ENCODE measurements around the gene SYP.

- TF ChIP-seq CREB1 (IDR thresholded peaks at IDR 0.05) (no peak), CREB1 (CRISPR knock-in tag; IDR thresholded peaks at IDR 0.05) (no peak), POLR2A (conservative IDR thresholded peaks at IDR 0.05) (no peak), TRIM24 (IDR thresholded peaks at IDR 0.05) (no peak), MAFK (IDR thresholded peaks at IDR 0.05; ENCODE audit: low read length) (no peak), CBFB (CRISPR knock-in tag; IDR thresholded peaks at IDR 0.05) (no peak), TCF7L2 (IDR thresholded peaks at IDR 0.05; ENCODE audit: low read depth, low read length) (no peak), POLR2AphosphoS5 (IDR thresholded peaks at IDR 0.05; ENCODE audit: control insufficient read depth, insufficient read depth, low read depth, low read length) (no peak)
- TF ChIP-seq, protein P1, sequence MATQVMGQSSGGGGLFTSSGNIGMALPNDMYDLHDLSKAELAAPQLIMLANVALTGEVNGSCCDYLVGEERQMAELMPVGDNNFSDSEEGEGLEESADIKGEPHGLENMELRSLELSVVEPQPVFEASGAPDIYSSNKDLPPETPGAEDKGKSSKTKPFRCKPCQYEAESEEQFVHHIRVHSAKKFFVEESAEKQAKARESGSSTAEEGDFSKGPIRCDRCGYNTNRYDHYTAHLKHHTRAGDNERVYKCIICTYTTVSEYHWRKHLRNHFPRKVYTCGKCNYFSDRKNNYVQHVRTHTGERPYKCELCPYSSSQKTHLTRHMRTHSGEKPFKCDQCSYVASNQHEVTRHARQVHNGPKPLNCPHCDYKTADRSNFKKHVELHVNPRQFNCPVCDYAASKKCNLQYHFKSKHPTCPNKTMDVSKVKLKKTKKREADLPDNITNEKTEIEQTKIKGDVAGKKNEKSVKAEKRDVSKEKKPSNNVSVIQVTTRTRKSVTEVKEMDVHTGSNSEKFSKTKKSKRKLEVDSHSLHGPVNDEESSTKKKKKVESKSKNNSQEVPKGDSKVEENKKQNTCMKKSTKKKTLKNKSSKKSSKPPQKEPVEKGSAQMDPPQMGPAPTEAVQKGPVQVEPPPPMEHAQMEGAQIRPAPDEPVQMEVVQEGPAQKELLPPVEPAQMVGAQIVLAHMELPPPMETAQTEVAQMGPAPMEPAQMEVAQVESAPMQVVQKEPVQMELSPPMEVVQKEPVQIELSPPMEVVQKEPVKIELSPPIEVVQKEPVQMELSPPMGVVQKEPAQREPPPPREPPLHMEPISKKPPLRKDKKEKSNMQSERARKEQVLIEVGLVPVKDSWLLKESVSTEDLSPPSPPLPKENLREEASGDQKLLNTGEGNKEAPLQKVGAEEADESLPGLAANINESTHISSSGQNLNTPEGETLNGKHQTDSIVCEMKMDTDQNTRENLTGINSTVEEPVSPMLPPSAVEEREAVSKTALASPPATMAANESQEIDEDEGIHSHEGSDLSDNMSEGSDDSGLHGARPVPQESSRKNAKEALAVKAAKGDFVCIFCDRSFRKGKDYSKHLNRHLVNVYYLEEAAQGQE (IDR thresholded peaks at IDR 0.05; ENCODE audit: borderline replicate concordance) = no peak
- TF ChIP-seq, protein P1 (CRISPR knock-in tag; IDR thresholded peaks at IDR 0.05; ENCODE audit: low read depth) = no peak
These were observed 4.7 kb upstream of the SYP start for GRCh38 chrX:49204709-49205108.
